ENCODE data around the gene CRYBA4. TPM values are rescaled to one million over a fixed set of nuclear protein-coding genes. Genes with fewer than 3 reads are reported as not detected.

CRYBA4 gene
- total and polyA plus RNA-seq, 10 of the 15 experiments (the other 5 are each of a cell fraction or from before 2014, with no cell fraction given): 0.12 to 0.17 TPM; not detected in 8

DNA sequence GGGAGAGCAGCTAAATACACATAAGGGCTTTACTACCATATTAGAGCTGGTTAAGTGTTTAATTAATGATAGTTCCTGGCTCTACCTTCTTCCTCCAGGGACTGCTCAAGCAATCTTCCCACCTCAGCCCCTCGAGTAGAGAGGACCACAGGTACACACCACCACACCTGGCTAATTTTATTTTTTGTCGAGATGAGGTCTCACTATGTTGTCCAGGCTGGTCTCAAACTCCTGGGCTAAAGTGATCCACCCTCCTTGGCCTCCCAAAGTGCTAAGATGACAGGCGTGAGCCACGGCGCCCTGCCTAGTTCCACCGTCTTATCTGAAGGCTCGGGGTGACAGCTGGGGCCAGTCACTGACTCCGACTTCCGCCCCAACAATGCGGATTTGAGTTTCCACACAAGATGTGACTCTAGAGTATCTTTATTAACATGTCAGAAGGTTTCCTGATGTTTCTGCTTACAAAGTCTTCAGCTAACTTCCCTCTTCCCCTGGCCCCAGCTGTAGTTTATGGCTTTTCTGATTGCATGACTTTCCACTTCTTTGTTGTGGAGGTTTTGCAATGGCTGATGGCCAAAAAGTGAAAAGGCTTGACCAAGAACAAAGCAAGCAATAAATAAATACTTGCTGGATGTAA is 48.6 kb upstream of the CRYBA4 start:
- Histone ChIP-seq H3K9ac (ENCODE audit: control insufficient read depth, insufficient read depth, low read length) (no peak overlapping the region), H3K27me3 (replicated peaks in 1 of 2; ENCODE audit: control insufficient read depth in 2 of 2, insufficient read depth in 2 of 2, low read length in 1 of 2) (no peaks in the 10 kb centered on the region), H3K27ac (ENCODE audit: control insufficient read depth, insufficient read depth) (no peak overlapping the region), H2AFZ (ENCODE audit: control insufficient read depth, low read depth, low read length) (no peak overlapping the region), H3K4me1 (ENCODE audit: control insufficient read depth, insufficient read depth, low read length) (peaks cover 2% of the 10 kb centered on the region; the same call in 1 of the 2 replicates), H3K36me3 (ENCODE audit: control insufficient read depth in 2 of 2, insufficient read depth in 2 of 2, low read length in 1 of 2) (peaks cover 0 to 3% of the 10 kb centered on the region in 2 experiments; a peak in 1 of 4 replicates), H3K4me3 (no peak overlapping the region), H3K9me3 (replicated peaks; ENCODE audit: control insufficient read depth, insufficient read depth, low read length) (no peaks in the 10 kb centered on the region), H3K4me2 (ENCODE audit: control insufficient read depth, insufficient read depth) (no peak overlapping the region), H4K20me1 (ENCODE audit: control insufficient read depth, insufficient read depth) (0 out of 2 replicates have a peak, but pooled peaks cover 3% of the 10 kb centered on the region), H3K79me2 (ENCODE audit: control insufficient read depth, insufficient read depth, low read length) (peaks cover 4% of the 10 kb centered on the region)
- RAD21 ChIA-PET (ENCODE audit: unreplicated experiment): no interaction called here
- in situ Hi-C loops (cut with MboI): no loop called here
- CTCF ChIA-PET: interaction anchor here (0.6 kb wide), 1 partner anchor 13 kb away, joined by 3 read pairs; no protein-coding TSS in a partner anchor
- intact Hi-C loops (cut with micrococcal nuclease; ENCODE audit: unreplicated experiment): no loop called here
- SMC1A ChIA-PET (ENCODE audit: uncharacterized antibody, unreplicated experiment): interaction anchor here (0.6 kb wide), 1 partner anchor 99 kb away, joined by 4 read pairs; no protein-coding TSS in a partner anchor
- FAIRE-seq (no peak), DNase-seq (ENCODE audit: low read depth, low spot score) (no peak), ATAC-seq (no peak)
- no TSS peak for BruUV-seq (replicated peaks)
- 91% methylated on average over 10 of the region's 10 CpGs for WGBS (ENCODE audit: insufficient coverage, insufficient replicate concordance, low lambda C conversion rate, missing lambda C conversion rate)
- POLR2A ChIA-PET: no interaction called here
- TF ChIP-seq CHD2 (IDR thresholded peaks at IDR 0.05; ENCODE audit: borderline replicate concordance, low read depth, low read length): no peak
- no peak for TF ChIP-seq WRNIP1 (IDR thresholded peaks at IDR 0.05; ENCODE audit: borderline replicate concordance, low read depth, low read length)
- TF ChIP-seq, protein P1, sequence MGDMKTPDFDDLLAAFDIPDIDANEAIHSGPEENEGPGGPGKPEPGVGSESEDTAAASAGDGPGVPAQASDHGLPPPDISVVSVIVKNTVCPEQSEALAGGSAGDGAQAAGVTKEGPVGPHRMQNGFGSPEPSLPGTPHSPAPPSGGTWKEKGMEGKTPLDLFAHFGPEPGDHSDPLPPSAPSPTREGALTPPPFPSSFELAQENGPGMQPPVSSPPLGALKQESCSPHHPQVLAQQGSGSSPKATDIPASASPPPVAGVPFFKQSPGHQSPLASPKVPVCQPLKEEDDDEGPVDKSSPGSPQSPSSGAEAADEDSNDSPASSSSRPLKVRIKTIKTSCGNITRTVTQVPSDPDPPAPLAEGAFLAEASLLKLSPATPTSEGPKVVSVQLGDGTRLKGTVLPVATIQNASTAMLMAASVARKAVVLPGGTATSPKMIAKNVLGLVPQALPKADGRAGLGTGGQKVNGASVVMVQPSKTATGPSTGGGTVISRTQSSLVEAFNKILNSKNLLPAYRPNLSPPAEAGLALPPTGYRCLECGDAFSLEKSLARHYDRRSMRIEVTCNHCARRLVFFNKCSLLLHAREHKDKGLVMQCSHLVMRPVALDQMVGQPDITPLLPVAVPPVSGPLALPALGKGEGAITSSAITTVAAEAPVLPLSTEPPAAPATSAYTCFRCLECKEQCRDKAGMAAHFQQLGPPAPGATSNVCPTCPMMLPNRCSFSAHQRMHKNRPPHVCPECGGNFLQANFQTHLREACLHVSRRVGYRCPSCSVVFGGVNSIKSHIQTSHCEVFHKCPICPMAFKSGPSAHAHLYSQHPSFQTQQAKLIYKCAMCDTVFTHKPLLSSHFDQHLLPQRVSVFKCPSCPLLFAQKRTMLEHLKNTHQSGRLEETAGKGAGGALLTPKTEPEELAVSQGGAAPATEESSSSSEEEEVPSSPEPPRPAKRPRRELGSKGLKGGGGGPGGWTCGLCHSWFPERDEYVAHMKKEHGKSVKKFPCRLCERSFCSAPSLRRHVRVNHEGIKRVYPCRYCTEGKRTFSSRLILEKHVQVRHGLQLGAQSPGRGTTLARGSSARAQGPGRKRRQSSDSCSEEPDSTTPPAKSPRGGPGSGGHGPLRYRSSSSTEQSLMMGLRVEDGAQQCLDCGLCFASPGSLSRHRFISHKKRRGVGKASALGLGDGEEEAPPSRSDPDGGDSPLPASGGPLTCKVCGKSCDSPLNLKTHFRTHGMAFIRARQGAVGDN (IDR thresholded peaks at IDR 0.05): no peak
- no peak for TF ChIP-seq SUZ12 (IDR thresholded peaks at IDR 0.05; ENCODE audit: unreplicated experiment)
- TF ChIP-seq, protein P2, sequence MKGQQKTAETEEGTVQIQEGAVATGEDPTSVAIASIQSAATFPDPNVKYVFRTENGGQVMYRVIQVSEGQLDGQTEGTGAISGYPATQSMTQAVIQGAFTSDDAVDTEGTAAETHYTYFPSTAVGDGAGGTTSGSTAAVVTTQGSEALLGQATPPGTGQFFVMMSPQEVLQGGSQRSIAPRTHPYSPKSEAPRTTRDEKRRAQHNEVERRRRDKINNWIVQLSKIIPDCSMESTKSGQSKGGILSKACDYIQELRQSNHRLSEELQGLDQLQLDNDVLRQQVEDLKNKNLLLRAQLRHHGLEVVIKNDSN (IDR thresholded peaks at IDR 0.05; ENCODE audit: borderline replicate concordance, extremely low read length, insufficient read depth, low read depth, low read length): no peak
- TF ChIP-seq STAT1 (conservative IDR thresholded peaks at IDR 0.05): no peak
- no peak for TF ChIP-seq SIX5 (IDR thresholded peaks at IDR 0.05; ENCODE audit: low read depth, low read length, severe bottlenecking)
- no peak for TF ChIP-seq NR2C2 (IDR thresholded peaks at IDR 0.05; ENCODE audit: borderline replicate concordance, control insufficient read depth, insufficient read length, low read depth)
- no peak for TF ChIP-seq MEF2A (IDR thresholded peaks at IDR 0.05; ENCODE audit: insufficient read depth, low read depth, low read length)
- TF ChIP-seq SRF (IDR thresholded peaks at IDR 0.05; ENCODE audit: low read depth in 2 of 2, low read length in 2 of 2): no peak
- TF ChIP-seq SUPT20H (IDR thresholded peaks at IDR 0.05; ENCODE audit: borderline replicate concordance, control insufficient read depth, low read depth, low read length): no peak
- no peak for TF ChIP-seq ZNF217 (IDR thresholded peaks at IDR 0.05)
- TF ChIP-seq KDM1A (IDR thresholded peaks at IDR 0.05; ENCODE audit: borderline replicate concordance): no peak
- no peak for TF ChIP-seq FOXM1 (IDR thresholded peaks at IDR 0.05; ENCODE audit: low read depth, low read length)
- TF ChIP-seq, protein P3, sequence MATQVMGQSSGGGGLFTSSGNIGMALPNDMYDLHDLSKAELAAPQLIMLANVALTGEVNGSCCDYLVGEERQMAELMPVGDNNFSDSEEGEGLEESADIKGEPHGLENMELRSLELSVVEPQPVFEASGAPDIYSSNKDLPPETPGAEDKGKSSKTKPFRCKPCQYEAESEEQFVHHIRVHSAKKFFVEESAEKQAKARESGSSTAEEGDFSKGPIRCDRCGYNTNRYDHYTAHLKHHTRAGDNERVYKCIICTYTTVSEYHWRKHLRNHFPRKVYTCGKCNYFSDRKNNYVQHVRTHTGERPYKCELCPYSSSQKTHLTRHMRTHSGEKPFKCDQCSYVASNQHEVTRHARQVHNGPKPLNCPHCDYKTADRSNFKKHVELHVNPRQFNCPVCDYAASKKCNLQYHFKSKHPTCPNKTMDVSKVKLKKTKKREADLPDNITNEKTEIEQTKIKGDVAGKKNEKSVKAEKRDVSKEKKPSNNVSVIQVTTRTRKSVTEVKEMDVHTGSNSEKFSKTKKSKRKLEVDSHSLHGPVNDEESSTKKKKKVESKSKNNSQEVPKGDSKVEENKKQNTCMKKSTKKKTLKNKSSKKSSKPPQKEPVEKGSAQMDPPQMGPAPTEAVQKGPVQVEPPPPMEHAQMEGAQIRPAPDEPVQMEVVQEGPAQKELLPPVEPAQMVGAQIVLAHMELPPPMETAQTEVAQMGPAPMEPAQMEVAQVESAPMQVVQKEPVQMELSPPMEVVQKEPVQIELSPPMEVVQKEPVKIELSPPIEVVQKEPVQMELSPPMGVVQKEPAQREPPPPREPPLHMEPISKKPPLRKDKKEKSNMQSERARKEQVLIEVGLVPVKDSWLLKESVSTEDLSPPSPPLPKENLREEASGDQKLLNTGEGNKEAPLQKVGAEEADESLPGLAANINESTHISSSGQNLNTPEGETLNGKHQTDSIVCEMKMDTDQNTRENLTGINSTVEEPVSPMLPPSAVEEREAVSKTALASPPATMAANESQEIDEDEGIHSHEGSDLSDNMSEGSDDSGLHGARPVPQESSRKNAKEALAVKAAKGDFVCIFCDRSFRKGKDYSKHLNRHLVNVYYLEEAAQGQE (IDR thresholded peaks at IDR 0.05; ENCODE audit: low read depth, low read length): no peak
